ENCODE measurements around the gene TP53AIP1.
"Not testable (repeated sequence)": the region's sequence is repeated elsewhere in the genome, so short reads cannot be mapped to it uniquely, and the experiment has no call there.

Gene TP53AIP1

DNA sequence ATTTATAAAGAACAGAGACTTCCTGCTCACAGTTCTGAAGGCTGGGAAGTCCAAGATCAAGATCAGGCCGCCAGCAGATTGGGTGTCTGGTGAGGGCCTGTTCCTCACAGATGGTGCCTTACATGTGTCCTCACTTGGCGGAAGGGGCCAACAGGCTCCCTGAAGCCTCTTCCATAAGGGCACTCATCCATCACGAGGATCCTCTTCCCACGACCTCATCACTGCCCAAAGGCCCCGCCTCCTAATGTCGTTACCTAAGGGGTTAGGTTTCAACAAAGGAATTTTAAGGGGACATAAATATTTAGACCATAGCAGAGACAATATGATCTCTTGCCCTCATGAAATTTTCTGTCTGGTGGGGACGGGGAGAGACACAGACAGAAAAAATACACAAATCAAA, 18.6 kb downstream of the TP53AIP1 start:
- no peaks in the 10 kb centered on the region for H3K9me3 ChIP-seq (ENCODE audit: low read length)
- H3K36me3 ChIP-seq (ENCODE audit: insufficient read depth, low read length), result no peaks in the 10 kb centered on the region
- H3K27me3 ChIP-seq (ENCODE audit: control insufficient read depth in 1 of 2, insufficient read depth in 2 of 2, low read length in 2 of 2), result no peaks in the 10 kb centered on the region
- H3K4me1 ChIP-seq (ENCODE audit: insufficient read depth, low read length), result no peaks in the 10 kb centered on the region
- no peak overlapping the region for H3K27ac ChIP-seq (ENCODE audit: low read depth, low read length)
- no peak overlapping the region for H3K4me3 ChIP-seq (ENCODE audit: low read depth in 1 of 2, low read length in 2 of 2)
- H3K9ac ChIP-seq (ENCODE audit: low read length), result no peak overlapping the region

DNA sequence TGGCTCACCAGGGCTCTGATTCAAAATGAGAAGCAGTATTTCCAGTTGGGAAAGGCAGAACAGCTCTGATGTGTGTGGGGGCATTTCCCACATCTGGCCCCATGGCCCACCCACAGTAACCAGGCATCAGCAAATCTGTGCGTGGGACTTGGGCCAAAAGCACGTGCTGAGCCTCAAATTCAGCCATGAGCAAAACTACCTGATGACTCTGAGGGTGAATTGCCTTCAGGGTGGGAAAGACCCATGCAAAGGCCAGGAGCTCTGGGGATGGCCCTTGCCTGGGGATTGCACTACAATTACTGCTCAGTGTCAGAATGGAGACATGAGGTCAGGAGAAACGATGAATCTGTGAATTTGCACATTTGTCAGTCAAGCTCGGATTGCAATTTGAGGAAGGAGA, 20.9 kb downstream of the TP53AIP1 start:
- H3K36me3 ChIP-seq (ENCODE audit: insufficient read depth, low read length), result no peaks in the 10 kb centered on the region
- no peaks in the 10 kb centered on the region for H3K9me3 ChIP-seq (ENCODE audit: low read length)
- no peaks in the 10 kb centered on the region for H3K4me1 ChIP-seq (ENCODE audit: insufficient read depth, low read length)
- H3K27me3 ChIP-seq (ENCODE audit: control insufficient read depth in 1 of 2, insufficient read depth in 2 of 2, low read length in 2 of 2), result no peaks in the 10 kb centered on the region
- no peak overlapping the region for H3K9ac ChIP-seq (ENCODE audit: low read length)
- H3K4me3 ChIP-seq (ENCODE audit: low read depth in 1 of 2, low read length in 2 of 2), result no peak overlapping the region
- H3K27ac ChIP-seq (ENCODE audit: low read depth, low read length), result no peak overlapping the region

- Histone ChIP-seq H3K36me3 (ENCODE audit: insufficient read depth, low read length) (no peaks in the 10 kb centered on the region), H3K9me3 (ENCODE audit: low read length) (no peaks in the 10 kb centered on the region), H3K27me3 (ENCODE audit: control insufficient read depth in 1 of 2, insufficient read depth in 2 of 2, low read length in 2 of 2) (no peaks in the 10 kb centered on the region), H3K27ac (ENCODE audit: low read depth, low read length) (no peak overlapping the region), H3K4me3 (ENCODE audit: low read depth in 1 of 2, low read length in 2 of 2) (no peak overlapping the region), H3K4me1 (ENCODE audit: insufficient read depth, low read length) (no peaks in the 10 kb centered on the region), H3K9ac (ENCODE audit: low read length) (no peak overlapping the region)
Observed at GRCh38 chr11:128920666-128921065, 22.0 kb downstream of the TP53AIP1 start.

DNA sequence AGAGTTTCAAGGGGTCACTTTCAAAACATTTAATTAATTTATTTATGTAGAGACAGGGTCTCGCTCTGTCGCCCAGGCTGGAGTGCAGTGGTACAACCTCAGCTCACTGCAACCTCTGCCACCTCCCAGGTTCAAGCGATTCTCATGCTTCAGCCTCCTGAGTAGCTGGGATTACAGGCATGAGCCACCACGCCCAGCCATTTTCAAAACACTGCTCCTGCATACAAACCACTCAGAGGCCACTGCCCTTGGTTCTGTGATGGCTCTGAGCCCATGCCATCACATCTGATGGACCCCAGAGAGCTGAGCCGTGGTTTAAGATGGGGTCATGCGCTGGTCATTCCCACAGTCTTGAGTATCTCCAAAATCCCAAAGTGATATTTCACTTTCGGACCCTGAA, 23.0 kb downstream of the TP53AIP1 start:
- H3K36me3 ChIP-seq (ENCODE audit: insufficient read depth, low read length); H3K4me1 ChIP-seq (ENCODE audit: insufficient read depth, low read length); H3K27ac ChIP-seq (ENCODE audit: low read depth, low read length); H3K9me3 ChIP-seq (ENCODE audit: low read length); H3K4me3 ChIP-seq (ENCODE audit: low read depth in 1 of 2, low read length in 2 of 2); H3K9ac ChIP-seq (ENCODE audit: low read length); H3K27me3 ChIP-seq (ENCODE audit: control insufficient read depth in 1 of 2, insufficient read depth in 2 of 2, low read length in 2 of 2): not testable (repeated sequence)

GRCh38 chr11:128919216-128919615, 23.5 kb downstream of the TP53AIP1 start:
- H3K27me3 ChIP-seq (ENCODE audit: control insufficient read depth in 1 of 2, insufficient read depth in 2 of 2, low read length in 2 of 2), result no peaks in the 10 kb centered on the region
- no peaks in the 10 kb centered on the region for H3K9me3 ChIP-seq (ENCODE audit: low read length)
- H3K4me1 ChIP-seq (ENCODE audit: insufficient read depth, low read length), result no peaks in the 10 kb centered on the region
- H3K9ac ChIP-seq (ENCODE audit: low read length), result no peak overlapping the region
- H3K27ac ChIP-seq (ENCODE audit: low read depth, low read length), result no peak overlapping the region
- no peaks in the 10 kb centered on the region for H3K36me3 ChIP-seq (ENCODE audit: insufficient read depth, low read length)
- H3K4me3 ChIP-seq (ENCODE audit: low read depth in 1 of 2, low read length in 2 of 2), result no peak overlapping the region

DNA sequence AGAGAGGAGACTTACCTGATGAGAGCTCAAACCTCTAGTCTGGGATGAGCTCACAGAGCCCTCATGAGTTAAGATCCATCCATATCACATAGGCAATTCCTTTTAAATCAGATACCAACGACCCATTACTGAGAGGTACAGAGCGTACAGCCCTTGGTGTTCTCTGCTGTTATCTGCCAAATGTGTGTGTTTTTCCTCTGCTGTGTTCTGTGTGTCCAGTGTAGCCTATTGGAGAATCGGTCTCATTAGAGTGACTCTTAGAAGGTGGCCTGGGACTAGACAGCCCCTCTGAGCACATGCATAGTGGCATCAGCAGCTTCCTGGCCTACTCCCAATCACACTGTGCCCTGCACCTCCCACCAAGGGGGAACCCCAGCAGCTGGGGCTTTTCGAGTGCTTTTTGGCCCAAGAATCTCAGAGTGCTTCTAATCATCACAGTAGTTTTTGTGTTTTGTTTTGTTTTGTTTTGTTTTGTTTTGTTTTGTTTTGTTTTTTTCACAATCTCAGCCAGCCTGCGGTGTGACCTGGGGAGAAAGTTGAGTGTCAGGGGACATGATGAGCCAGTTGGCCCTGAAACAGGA, 25.4 kb downstream of the TP53AIP1 start:
- Histone ChIP-seq H3K4me3 (ENCODE audit: low read depth in 1 of 2, low read length in 2 of 2) (no peak overlapping the region), H3K9ac (ENCODE audit: low read length) (no peak overlapping the region), H3K4me1 (ENCODE audit: insufficient read depth, low read length) (no peaks in the 10 kb centered on the region), H3K36me3 (ENCODE audit: insufficient read depth, low read length) (no peaks in the 10 kb centered on the region), H3K9me3 (ENCODE audit: low read length) (no peaks in the 10 kb centered on the region), H3K27ac (ENCODE audit: low read depth, low read length) (no peak overlapping the region), H3K27me3 (ENCODE audit: control insufficient read depth in 1 of 2, insufficient read depth in 2 of 2, low read length in 2 of 2) (no peaks in the 10 kb centered on the region)

GRCh38 chr11:128916681-128917080, 26.0 kb downstream of the TP53AIP1 start:
- Histone ChIP-seq H3K4me1 (ENCODE audit: insufficient read depth, low read length) (no peaks in the 10 kb centered on the region), H3K9ac (ENCODE audit: low read length) (no peak overlapping the region), H3K9me3 (ENCODE audit: low read length) (no peaks in the 10 kb centered on the region), H3K36me3 (ENCODE audit: insufficient read depth, low read length) (no peaks in the 10 kb centered on the region), H3K27ac (ENCODE audit: low read depth, low read length) (no peak overlapping the region), H3K27me3 (ENCODE audit: control insufficient read depth in 1 of 2, insufficient read depth in 2 of 2, low read length in 2 of 2) (no peaks in the 10 kb centered on the region), H3K4me3 (ENCODE audit: low read depth in 1 of 2, low read length in 2 of 2) (no peak overlapping the region)

- H3K4me3 ChIP-seq (ENCODE audit: low read depth in 1 of 2, low read length in 2 of 2), result no peak overlapping the region
- H3K9me3 ChIP-seq (ENCODE audit: low read length), result no peaks in the 10 kb centered on the region
- H3K27me3 ChIP-seq (ENCODE audit: control insufficient read depth in 1 of 2, insufficient read depth in 2 of 2, low read length in 2 of 2), result no peaks in the 10 kb centered on the region
- H3K4me1 ChIP-seq (ENCODE audit: insufficient read depth, low read length), result no peaks in the 10 kb centered on the region
- H3K9ac ChIP-seq (ENCODE audit: low read length), result no peak overlapping the region
- no peak overlapping the region for H3K27ac ChIP-seq (ENCODE audit: low read depth, low read length)
- no peaks in the 10 kb centered on the region for H3K36me3 ChIP-seq (ENCODE audit: insufficient read depth, low read length)
Observed at GRCh38 chr11:128916037-128916572, 26.6 kb downstream of the TP53AIP1 start.

DNA sequence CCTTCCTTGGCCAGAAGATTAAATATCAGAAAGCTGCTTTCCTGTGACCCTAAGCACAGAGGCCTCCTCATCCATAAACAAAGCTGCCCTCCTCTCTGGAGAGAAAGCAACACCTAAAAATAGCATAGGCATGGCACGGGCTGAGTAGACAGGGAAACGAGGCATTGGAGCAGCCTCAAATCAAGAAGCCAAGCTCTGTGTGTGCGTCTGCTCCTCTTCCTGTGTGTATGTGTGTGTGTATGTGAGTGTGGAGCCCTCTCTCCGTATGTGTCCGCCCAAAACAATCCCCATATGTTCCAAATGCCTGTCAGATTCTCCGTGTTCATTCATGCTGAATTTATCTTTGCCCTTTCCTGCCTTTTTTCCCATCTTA, 27.5 kb downstream of the TP53AIP1 start:
- Histone ChIP-seq H3K9ac (ENCODE audit: low read length) (no peak overlapping the region), H3K27me3 (ENCODE audit: control insufficient read depth in 1 of 2, insufficient read depth in 2 of 2, low read length in 2 of 2) (no peaks in the 10 kb centered on the region), H3K36me3 (ENCODE audit: insufficient read depth, low read length) (no peaks in the 10 kb centered on the region), H3K4me1 (ENCODE audit: insufficient read depth, low read length) (no peaks in the 10 kb centered on the region), H3K4me3 (ENCODE audit: low read depth in 1 of 2, low read length in 2 of 2) (no peak overlapping the region), H3K9me3 (ENCODE audit: low read length) (no peaks in the 10 kb centered on the region), H3K27ac (ENCODE audit: low read depth, low read length) (no peak overlapping the region)

GRCh38 chr11:128914216-128915148, 28.2 kb downstream of the TP53AIP1 start:
- Histone ChIP-seq H3K27me3 (ENCODE audit: control insufficient read depth in 1 of 2, insufficient read depth in 2 of 2, low read length in 2 of 2) (peaks cover 0 to under 1% of the 10 kb centered on the region in 2 donors), H3K9me3 (ENCODE audit: low read length) (no peaks in the 10 kb centered on the region), H3K4me3 (ENCODE audit: low read depth in 1 of 2, low read length in 2 of 2) (no peak overlapping the region), H3K36me3 (ENCODE audit: insufficient read depth, low read length) (no peaks in the 10 kb centered on the region), H3K4me1 (ENCODE audit: insufficient read depth, low read length) (no peaks in the 10 kb centered on the region), H3K27ac (ENCODE audit: low read depth, low read length) (no peak overlapping the region), H3K9ac (ENCODE audit: low read length) (no peak overlapping the region)

GRCh38 chr11:128913806-128914205, 28.9 kb downstream of the TP53AIP1 start:
- H3K27me3 ChIP-seq (ENCODE audit: control insufficient read depth in 1 of 2, insufficient read depth in 2 of 2, low read length in 2 of 2), result peaks cover 0 to 7% of the 10 kb centered on the region in 2 donors
- no peak overlapping the region for H3K9ac ChIP-seq (ENCODE audit: low read length)
- no peaks in the 10 kb centered on the region for H3K9me3 ChIP-seq (ENCODE audit: low read length)
- no peak overlapping the region for H3K27ac ChIP-seq (ENCODE audit: low read depth, low read length)
- H3K36me3 ChIP-seq (ENCODE audit: insufficient read depth, low read length), result no peaks in the 10 kb centered on the region
- no peaks in the 10 kb centered on the region for H3K4me1 ChIP-seq (ENCODE audit: insufficient read depth, low read length)
- H3K4me3 ChIP-seq (ENCODE audit: low read depth in 1 of 2, low read length in 2 of 2), result no peak overlapping the region

Measured in muscle layer of colon (tissue), 2 donors.